Left renal cortex interstitium (tissue), 4 donors: ENCODE data around the gene UBL3. TPM values are rescaled to one million over a fixed set of nuclear protein-coding genes. Genes with fewer than 3 reads are reported as not detected.

ENCODE experiments used
- DNase-seq, 4 donors: peaks; one replicate each; pipeline ENCODE4 v3.0.0-alpha.2; 2013; ENCODE audit warnings: low read depth in 4 of 4, low spot score in 2 of 4, missing footprints in 1 of 4
- polyA plus RNA-seq, 4 donors: library from polyadenylated mRNA; unstranded; fragments of 120-200 nt; gene quantifications; one replicate each; pipeline ENCODE4 v1.2.1, GENCODE V29; 2013; ENCODE audit not compliant: insufficient read length in 4 of 4

Gene UBL3
- polyA plus RNA-seq, 4 donors: 38.4 to 51.3 (median 45.4) TPM

DNA sequence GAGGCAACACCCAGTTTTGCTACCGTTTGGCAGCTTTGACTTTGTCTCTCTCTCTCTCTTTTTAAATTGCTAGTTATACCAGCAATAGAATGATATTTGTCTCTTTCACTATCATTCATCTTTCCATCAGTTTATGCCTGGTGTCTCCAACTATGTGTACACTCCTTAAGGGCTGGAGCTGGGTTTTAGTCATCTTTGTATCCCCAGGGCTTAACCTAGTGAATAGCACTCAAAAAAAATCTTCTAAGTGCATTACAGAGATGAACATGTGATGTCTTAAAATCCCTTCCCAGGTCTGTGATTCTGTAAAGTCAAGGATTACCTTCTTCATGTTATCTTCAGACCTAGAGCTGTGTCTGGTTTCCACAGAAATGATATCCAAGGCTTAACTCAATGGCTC is 7.8 kb upstream of the UBL3 start:
- no peak for DNase-seq

GRCh38 chr13:29857085-29857484 is 6.7 kb upstream of the UBL3 start:
- DNase-seq: no peak

DNA sequence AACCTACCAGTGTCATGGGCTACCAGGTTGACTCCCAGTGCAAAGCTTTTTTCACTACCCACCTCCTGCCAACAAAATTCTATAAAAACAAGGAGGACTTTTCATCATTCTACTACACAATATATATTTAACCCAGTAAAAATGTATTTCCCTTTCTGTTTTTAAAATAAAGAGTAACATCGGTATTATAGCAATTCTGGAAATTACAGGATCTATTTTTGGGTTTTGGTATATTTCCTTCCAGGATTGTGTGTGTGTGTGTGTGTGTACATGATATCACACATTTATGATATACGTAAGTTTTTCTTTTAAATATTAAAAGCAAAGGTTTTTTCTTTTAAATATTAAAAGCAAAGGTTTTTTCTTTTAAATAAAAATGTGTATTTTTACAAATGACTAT is 6.0 kb upstream of the UBL3 start:
- DNase-seq: no peak

DNA sequence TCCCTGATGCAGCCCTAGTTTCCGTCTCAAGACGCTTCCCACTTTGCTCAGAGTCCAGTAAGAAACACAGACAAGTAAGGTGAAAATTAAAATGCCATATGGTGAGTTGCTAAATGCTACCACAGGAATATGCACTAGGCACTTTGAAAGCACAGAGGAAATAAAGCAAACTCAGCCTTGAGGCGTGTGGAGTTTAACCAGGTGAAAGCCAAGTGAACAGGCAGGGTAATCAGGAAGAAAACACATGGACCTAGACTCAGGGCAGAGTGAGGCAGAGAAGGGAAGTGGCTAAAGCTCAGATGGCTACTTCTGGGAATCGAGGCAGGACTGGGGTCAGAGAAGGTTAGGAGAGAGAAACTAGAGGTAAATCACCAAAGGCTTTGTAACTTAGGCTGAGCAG is 5.4 kb upstream of the UBL3 start:
- no peak for DNase-seq

DNA sequence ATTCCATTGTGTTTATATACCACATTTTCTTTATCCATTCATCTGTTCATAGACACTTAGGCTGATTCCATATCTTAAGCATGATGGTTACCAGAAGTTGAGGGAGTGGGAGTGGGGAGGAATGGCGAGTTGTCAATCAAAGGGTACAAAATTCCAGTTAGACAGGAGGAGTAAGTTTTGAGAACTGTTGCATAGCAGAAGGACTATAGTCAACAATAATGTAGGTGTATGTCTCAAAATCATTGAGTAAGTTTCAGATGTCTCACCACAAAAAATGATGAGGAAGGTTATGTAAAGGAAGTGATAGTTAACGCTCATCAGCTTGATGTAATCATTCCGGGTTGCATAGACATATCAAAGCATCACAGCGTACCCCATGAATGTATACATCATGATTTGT is 4.6 kb upstream of the UBL3 start:
- no peak for DNase-seq

DNA sequence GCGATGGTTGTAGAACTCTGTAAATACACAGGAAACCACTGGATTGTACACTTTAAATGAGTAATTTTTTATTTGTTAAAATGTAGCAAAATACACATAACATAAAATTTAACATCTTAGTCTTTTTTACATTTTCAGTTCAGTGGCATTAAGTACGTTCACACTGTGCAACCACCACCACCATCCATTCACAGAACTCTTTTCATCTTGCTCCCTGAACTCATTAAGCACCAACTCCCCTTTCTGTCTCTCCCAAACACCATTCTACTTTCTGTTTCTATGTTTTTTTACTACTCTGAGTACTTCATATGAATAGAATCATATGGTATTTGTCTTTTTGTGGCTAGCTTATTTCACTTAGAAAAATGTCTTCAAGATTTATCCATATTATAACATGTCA is 2.7 kb upstream of the UBL3 start:
- no peak for DNase-seq

- DNase-seq: no peak
Measured at GRCh38 chr13:29852472-29853054, 2.1 kb upstream of the UBL3 start.

DNA sequence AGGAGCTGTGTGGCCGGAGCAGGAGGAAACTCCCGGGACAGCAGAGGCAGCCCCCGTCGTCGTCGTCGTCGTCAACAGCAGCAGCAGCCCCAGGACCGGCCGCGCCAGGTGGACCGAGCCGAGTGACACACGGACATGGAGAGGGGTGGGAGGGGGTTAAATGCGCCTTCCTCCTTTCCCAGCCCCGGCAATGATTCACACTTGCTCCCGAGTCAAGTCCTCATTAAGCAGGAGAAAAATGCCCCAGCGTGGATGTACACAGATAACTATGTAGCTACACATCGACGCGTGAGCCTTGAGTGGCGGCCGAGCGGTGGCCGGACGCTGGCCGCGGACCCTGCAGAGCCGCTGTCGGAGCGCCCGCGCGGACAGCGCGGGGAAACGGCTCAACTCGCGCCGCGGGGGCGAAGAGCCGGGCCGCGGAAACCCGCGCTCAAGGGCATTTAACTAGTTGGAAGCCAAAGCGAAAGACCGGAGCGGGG is 645 bp downstream of the UBL3 start:
- DNase-seq: peak; percentile 56 to 68 (median 60)

DNA sequence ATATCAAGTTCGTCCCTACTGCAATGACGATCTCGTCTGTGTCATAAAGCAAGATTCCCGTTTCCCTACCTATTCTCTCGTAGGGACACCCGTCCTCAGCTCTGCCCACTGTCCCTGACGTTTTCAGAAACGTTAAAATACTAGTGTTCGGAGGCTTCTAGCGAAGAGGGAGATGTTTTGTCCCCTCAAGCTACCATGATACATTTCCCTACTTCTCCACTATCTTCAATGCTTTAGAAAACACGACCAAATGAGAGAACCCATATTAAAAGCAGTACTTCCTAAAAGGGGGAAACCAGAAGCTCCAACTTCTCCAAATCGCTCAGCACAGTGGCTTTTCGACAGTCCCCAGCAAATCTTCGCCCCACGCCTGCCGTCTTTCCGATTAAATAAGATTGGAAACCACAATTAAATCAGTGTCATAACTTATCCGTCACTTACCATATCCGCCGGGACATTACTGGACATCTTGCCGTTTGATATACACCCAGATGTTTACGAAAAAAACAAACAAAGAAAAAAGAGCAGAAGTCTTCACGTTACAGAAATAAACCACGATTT is 1.3 kb downstream of the UBL3 start:
- peak; percentile 39 to 79 (median 54) for DNase-seq

GRCh38 chr13:29847501-29847983 is 2.9 kb downstream of the UBL3 start:
- DNase-seq: peak in 3 of 4 donors; percentile 31 to 52 (median 48)

GRCh38 chr13:29846475-29847256 is 3.8 kb downstream of the UBL3 start:
- DNase-seq: no peak

GRCh38 chr13:29845440-29846056 is 4.9 kb downstream of the UBL3 start:
- no peak for DNase-seq

DNA sequence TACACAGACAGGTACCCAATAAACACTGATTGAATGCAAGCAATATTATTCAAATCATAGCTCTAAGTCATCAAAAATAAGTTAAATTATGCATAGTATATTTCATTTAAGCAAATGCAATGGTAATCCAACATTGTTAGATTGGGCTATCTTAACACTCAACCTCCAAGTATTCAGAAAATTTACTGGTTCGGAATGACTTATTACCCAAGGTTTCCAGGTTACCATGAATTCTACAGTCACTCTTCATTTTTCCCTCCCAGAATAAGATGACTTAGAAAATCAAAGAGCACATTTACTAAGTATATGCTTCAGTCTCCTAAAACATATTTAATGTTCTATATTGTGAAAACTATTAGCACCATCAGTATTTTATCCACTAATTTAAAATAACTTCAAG is 6.0 kb downstream of the UBL3 start:
- no peak for DNase-seq

DNA sequence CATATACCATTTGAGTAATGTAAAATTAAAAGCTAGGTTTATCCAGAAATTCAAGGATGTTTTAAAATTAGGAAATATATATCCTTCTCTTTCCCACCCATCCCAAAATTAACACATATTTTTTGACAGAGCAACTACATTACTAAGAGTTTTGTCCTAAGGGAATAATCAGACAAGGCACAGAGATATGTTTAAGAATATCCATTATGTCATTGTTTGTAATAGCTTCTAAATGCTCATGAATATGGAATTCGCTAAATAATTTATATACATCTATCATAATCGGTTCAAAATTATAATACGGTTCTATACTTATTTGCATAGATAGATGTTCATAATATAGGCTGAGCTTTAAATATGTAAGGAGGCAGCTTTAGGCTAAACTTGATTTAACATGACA is 9.8 kb downstream of the UBL3 start:
- no peak for DNase-seq

DNA sequence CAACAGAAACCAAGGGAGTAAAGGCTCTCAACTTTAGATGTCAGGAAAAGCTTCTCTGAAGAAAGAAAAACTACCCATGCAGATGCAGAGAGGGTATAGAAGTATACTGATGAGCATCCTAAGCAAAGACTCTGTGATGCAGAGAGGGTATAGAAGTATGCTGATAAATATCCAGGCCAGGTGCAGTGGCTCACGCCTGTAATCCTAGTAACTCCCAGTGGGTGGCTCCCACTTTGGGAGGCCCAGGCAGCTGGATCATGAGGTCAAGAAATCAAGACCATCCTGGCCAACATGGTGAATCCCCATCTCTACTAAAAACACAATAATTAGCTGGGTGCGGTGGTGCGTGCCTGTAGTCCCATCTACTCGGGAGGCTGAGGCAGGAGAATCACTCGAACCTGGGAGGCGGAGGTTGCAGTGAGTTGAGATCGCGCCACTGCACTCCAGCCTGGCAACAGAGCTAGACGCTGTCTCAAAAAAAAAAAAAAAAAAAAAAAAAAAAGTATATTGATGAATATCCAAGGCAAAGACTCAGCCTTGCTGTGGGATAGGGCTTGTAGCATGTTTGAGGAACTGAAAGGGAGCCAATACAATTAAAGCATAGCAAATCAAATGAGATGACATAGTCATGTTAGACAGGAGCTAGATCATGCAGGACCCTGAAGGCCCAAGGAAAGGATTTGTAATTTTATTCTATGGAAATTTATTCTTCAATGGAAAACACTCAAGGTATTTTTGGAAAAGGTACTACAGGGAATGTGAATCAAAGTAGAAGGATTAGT is 14.9 kb downstream of the UBL3 start:
- DNase-seq: no peak

- no peak for DNase-seq
Measured at GRCh38 chr13:29832761-29833298, 17.6 kb downstream of the UBL3 start.

DNA sequence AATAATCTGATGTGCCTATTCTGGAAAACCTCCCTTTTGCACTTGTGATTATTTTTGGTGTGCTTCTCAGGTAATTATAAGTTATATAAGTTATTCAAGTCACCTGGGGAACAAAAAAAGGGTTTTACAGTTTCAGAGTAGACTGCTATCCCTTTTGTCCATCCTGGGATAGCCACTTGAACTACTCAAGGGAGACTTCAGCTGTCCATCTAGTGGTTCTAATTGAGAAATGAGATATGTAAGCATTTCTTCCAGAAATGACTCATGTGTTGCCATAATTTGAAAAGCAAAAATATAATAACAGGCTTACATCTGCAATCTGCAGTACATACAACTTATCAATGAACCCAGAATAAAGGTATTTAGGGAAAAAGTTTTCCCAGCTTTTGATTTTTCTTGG is 20.4 kb downstream of the UBL3 start:
- no peak for DNase-seq

DNA sequence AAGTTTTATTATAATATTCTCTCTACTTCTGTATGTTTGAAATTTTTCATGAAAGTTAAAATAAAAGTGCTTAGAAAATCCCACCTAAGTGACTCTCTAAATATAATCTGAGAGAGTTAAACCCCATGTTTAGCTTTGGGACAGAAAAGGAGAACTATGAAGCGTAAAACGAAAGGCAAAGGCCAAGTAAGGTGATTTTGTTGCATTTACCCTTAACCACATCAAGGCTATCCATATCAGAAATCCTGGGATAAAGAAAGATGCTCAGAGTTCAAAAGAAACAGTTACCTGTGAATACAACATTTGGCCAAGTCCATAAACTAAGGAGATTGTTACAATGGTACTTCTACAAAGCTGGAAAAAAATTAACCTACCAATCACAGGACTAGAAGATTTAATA is 31.3 kb downstream of the UBL3 start:
- no peak for DNase-seq

- no peak for DNase-seq
Measured at GRCh38 chr13:29817604-29818378, 32.6 kb downstream of the UBL3 start.

- no peak for DNase-seq
Measured at GRCh38 chr13:29816715-29817114, 33.7 kb downstream of the UBL3 start.
